Mesenchymal stem cell (in vitro differentiated cells and primary cell): ENCODE data around the gene RTN1.
"Not testable (repeated sequence)": the region's sequence is repeated elsewhere in the genome, so short reads cannot be mapped to it uniquely, and the experiment has no call there.

Experiments
- DNase-seq: peaks from one replicate; pipeline ENCODE4 v3.0.0-alpha.2; 2013
- H2AFZ ChIP-seq: one replicate; pipeline ENCODE4 v1.6.1; 2013; ENCODE audit warnings: low read depth, mild to moderate bottlenecking, control low read depth, inconsistent platforms, low read length, moderate library complexity
- H2AK5ac ChIP-seq: 2 replicates; pipeline ENCODE4 v1.6.1; 2013; ENCODE audit warnings: low read length, moderate library complexity, mild to moderate bottlenecking, inconsistent platforms; ENCODE audit not compliant: severe bottlenecking
- H2BK120ac ChIP-seq: one replicate; pipeline ENCODE4 v1.6.1; 2013; ENCODE audit warnings: low read depth, mild to moderate bottlenecking, inconsistent platforms, low read length, moderate library complexity
- H2BK12ac ChIP-seq, 2 experiments: one replicate each; pipeline ENCODE4 v1.6.1; 2013; ENCODE audit warnings: inconsistent platforms in 2 of 2, low read length in 2 of 2, mild to moderate bottlenecking in 2 of 2, moderate library complexity in 2 of 2, control low read depth in 1 of 2
- H2BK15ac ChIP-seq: one replicate; pipeline ENCODE4 v1.6.1; 2013; ENCODE audit warnings: mild to moderate bottlenecking, low read depth, inconsistent platforms; ENCODE audit not compliant: poor library complexity, severe bottlenecking
- H2BK5ac ChIP-seq: 2 replicates; pipeline ENCODE4 v1.6.1; 2013; ENCODE audit warnings: low read depth, mild to moderate bottlenecking, low read length, control low read depth, inconsistent platforms; ENCODE audit not compliant: poor library complexity, severe bottlenecking
- H3K14ac ChIP-seq, 2 experiments: one replicate each; pipeline ENCODE4 v1.6.1; 2013; ENCODE audit warnings: inconsistent platforms in 2 of 2, low read length in 2 of 2, control low read depth in 1 of 2, mild to moderate bottlenecking in 1 of 2, moderate library complexity in 1 of 2
- H3K18ac ChIP-seq, 2 experiments: one replicate each; pipeline ENCODE4 v1.6.1; 2013; ENCODE audit warnings: inconsistent platforms in 2 of 2, low read length in 2 of 2, control low read depth in 1 of 2, low read depth in 1 of 2, mild to moderate bottlenecking in 1 of 2
- H3K23ac ChIP-seq, 2 experiments: one replicate each; pipeline ENCODE4 v1.6.1; 2013; ENCODE audit warnings: inconsistent platforms in 2 of 2, low read length in 2 of 2, mild to moderate bottlenecking in 2 of 2, moderate library complexity in 2 of 2, control low read depth in 1 of 2
- H3K27ac ChIP-seq: 2 replicates; pipeline ENCODE4 v1.5.1; 2013; ENCODE audit warnings: mild to moderate bottlenecking, moderate library complexity, low read length, control low read depth, inconsistent platforms; ENCODE audit not compliant: poor library complexity, severe bottlenecking
- H3K27me3 ChIP-seq, 2 experiments: 2 replicates each; pipeline versions ENCODE4 v1.6.1 to v1.7.0; 2013; ENCODE audit warnings: low read length in 2 of 2, mild to moderate bottlenecking in 2 of 2, moderate library complexity in 2 of 2, control low read depth in 1 of 2, inconsistent platforms in 1 of 2; ENCODE audit not compliant: control insufficient read depth in 1 of 2, insufficient read depth in 1 of 2
- H3K36me3 ChIP-seq, 2 experiments: 2 replicates each; pipeline versions ENCODE4 v1.6.1 to v1.7.0; 2013; ENCODE audit warnings: low read length in 2 of 2, control low read depth in 1 of 2, inconsistent platforms in 1 of 2, low read depth in 1 of 2, mild to moderate bottlenecking in 1 of 2; ENCODE audit not compliant: insufficient read depth in 2 of 2, control insufficient read depth in 1 of 2
- H3K4ac ChIP-seq, 2 experiments: one replicate each; pipeline ENCODE4 v1.6.1; 2013; ENCODE audit warnings: inconsistent platforms in 2 of 2, low read length in 2 of 2, mild to moderate bottlenecking in 2 of 2, moderate library complexity in 2 of 2, control low read depth in 1 of 2, low read depth in 1 of 2
- H3K4me1 ChIP-seq: 2 replicates; pipeline ENCODE4 v1.6.1; 2013; ENCODE audit warnings: low read depth, low read length, control low read depth; ENCODE audit not compliant: control insufficient read depth, insufficient read depth
- H3K4me2 ChIP-seq: 2 replicates; pipeline ENCODE4 v1.6.1; 2013; ENCODE audit warnings: low read length, mild to moderate bottlenecking, inconsistent platforms; ENCODE audit not compliant: poor library complexity, severe bottlenecking
- H3K4me3 ChIP-seq, 2 experiments: 2 replicates each; pipeline versions ENCODE4 v1.5.1 to v1.7.0; 2013; ENCODE audit warnings: low read length in 2 of 2, mild to moderate bottlenecking in 2 of 2, control low read depth in 1 of 2, low read depth in 1 of 2; ENCODE audit not compliant: insufficient read depth in 1 of 2
- H3K79me1 ChIP-seq: replicated peaks from 2 replicates; pipeline ENCODE4 v1.6.1; 2013; ENCODE audit warnings: mild to moderate bottlenecking, control low read depth, low read length, inconsistent platforms; ENCODE audit not compliant: poor library complexity, severe bottlenecking
- H3K9ac ChIP-seq: 2 replicates; pipeline ENCODE4 v1.7.0; 2013; ENCODE audit warnings: mild to moderate bottlenecking, low read length, moderate library complexity
- H3K9me3 ChIP-seq: 2 replicates; pipeline ENCODE4 v1.7.0; 2013; ENCODE audit warnings: mild to moderate bottlenecking, low read length; ENCODE audit not compliant: control insufficient read depth
- H4K8ac ChIP-seq: one replicate; pipeline ENCODE4 v1.6.1; 2013; ENCODE audit warnings: inconsistent platforms, mild to moderate bottlenecking, low read length, moderate library complexity
- H4K91ac ChIP-seq: one replicate; pipeline ENCODE4 v1.6.1; 2013; ENCODE audit warnings: mild to moderate bottlenecking, low read length, inconsistent platforms
- WGBS: methylation state at CpG from one replicate; pipeline ENCODE4 v1.1.7; 2013; ENCODE audit warnings: mixed read lengths; 5-methylcytosine and 5-hydroxymethylcytosine counted together

The RTN1 gene

DNA sequence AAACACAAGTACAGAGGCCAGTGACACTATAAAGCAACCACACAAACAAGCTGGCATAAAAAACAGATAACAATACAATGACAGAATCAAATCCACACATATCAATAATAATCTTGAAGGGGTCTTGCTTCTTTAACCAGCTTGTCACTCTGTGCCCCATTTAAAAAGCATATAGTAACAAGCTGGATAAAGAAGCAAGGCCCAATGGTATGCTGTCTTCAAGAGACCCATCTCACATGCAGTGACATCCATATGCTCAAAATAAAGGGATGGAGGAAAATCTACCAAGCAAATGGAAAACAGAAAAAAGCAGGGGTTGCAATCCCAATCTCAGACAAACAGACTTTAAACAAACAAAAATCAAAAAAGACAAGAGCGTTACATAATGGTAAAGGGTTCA is 223.7 kb downstream of the RTN1 start:
- H3K4me3 ChIP-seq, H3K4me1 ChIP-seq, H2BK15ac ChIP-seq, H2BK12ac ChIP-seq, H2AFZ ChIP-seq, H3K27me3 ChIP-seq, H3K18ac ChIP-seq, H3K79me1 ChIP-seq, H3K36me3 ChIP-seq, H2BK120ac ChIP-seq, H3K23ac ChIP-seq, H3K9ac ChIP-seq, H3K4ac ChIP-seq, H3K14ac ChIP-seq, H2BK5ac ChIP-seq, DNase-seq, H4K8ac ChIP-seq, H3K27ac ChIP-seq, H3K4me2 ChIP-seq, H2AK5ac ChIP-seq, H4K91ac ChIP-seq: not testable (repeated sequence)
- H3K9me3 ChIP-seq = peaks cover 51% of the 10 kb centered on the region
- WGBS = 73% methylated on average over 1 of the region's 1 CpG

DNA sequence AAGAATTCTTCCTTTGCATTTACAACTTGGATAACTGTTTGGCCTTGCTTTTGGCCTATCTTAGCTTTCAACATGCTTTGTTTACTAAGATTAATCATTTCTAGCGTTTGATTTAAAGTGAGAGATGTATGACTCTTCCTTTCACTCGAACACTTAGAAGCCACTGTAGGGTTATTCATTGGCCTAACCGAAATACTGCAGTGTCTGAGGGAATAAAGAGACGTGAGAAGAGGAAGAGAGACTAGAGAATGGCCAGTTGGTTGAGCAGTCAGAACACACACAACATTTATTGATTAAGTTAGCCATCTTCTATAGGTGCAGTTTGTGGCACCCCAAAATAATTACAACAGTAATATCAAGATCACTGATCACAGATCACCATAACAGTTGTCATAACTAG is 231.7 kb downstream of the RTN1 start:
- H3K9me3 ChIP-seq = peaks cover 11% of the 10 kb centered on the region

DNA sequence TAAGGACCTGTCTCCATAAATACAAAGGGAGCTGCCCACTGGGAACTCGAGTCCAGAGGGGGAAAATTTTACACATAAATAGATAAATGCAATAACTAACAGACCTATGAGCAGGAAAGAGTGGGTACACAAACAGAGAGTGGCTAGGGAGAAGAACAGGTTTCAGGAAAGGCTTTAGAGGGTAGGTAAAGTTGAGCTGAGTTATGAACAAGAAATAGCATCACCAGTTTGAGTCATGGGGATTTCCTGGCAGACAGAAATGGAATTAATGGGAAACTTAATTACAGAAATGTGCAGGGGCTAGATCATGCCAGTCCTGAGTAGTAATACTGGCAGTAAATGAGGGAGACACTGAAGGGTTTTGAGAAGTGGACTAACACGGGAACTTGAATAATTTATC is 236.0 kb downstream of the RTN1 start:
- no peaks in the 10 kb centered on the region for H3K79me1 ChIP-seq
- H3K9me3 ChIP-seq = peaks cover 3% of the 10 kb centered on the region
- no CpG with 5 or more reads among the region's 2 CpGs for WGBS
- H4K8ac ChIP-seq = no peak overlapping the region
- DNase-seq = no peak
- H2BK5ac ChIP-seq = no peak overlapping the region
- H4K91ac ChIP-seq = no peak overlapping the region
- no peak overlapping the region for H3K4me3 ChIP-seq
- H2BK15ac ChIP-seq = no peak overlapping the region
- H3K9ac ChIP-seq = no peak overlapping the region
- H3K36me3 ChIP-seq = peaks cover 0 to 2% of the 10 kb centered on the region in 2 experiments
- H3K18ac ChIP-seq = no peak overlapping the region
- no peak overlapping the region for H3K4ac ChIP-seq
- H3K14ac ChIP-seq = no peak overlapping the region
- no peak overlapping the region for H3K4me2 ChIP-seq
- H2BK120ac ChIP-seq = no peak overlapping the region
- no peak overlapping the region for H2AFZ ChIP-seq
- H3K27me3 ChIP-seq = peaks cover 25 to 27% of the 10 kb centered on the region in 2 experiments
- H3K27ac ChIP-seq = no peak overlapping the region
- peaks cover 6% of the 10 kb centered on the region for H3K4me1 ChIP-seq
- H2AK5ac ChIP-seq = no peak overlapping the region
- H2BK12ac ChIP-seq = no peak overlapping the region
- H3K23ac ChIP-seq = no peak overlapping the region

More for the DNA sequence above, 231.7 kb downstream of the RTN1 start:
- Histone ChIP-seq H3K27me3 (no peaks in the 10 kb centered on the region), H3K36me3 (no peaks in the 10 kb centered on the region), H4K8ac (no peak overlapping the region), H3K4me3 (no peak overlapping the region), H3K23ac (no peak overlapping the region), H3K18ac (no peak overlapping the region), H3K4me1 (no peaks in the 10 kb centered on the region), H2AFZ (no peak overlapping the region), H2BK120ac (no peak overlapping the region), H3K79me1 (no peaks in the 10 kb centered on the region), H3K4me2 (no peak overlapping the region), H2BK15ac (no peak overlapping the region), H4K91ac (no peak overlapping the region), H3K14ac (no peak overlapping the region), H3K27ac (no peak overlapping the region), H3K4ac (no peak overlapping the region), H2BK12ac (no peak overlapping the region), H2AK5ac (no peak overlapping the region), H2BK5ac (no peak overlapping the region), H3K9ac (no peak overlapping the region)
- WGBS = 82% methylated on average over 2 of the region's 4 CpGs
- DNase-seq = no peak

DNA sequence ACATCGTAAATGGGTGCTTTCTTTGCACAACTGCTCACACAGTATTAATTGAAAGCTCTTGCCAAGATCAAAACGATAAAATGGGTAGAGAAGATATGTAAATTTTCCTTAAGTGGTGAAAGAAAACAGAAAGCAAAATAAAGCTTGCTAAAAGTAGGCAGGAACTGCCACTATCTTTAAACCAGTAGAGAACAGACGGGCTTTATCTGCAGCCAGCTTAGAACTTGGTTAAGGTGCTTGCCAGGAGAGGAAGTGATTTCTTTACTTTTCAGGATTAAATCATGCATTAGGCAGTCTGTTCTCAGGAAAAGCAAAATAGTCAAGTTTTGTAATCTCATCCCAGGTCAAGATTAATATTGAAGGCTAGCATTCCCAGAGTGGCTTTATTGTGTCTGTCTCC is 237.1 kb downstream of the RTN1 start:
- Histone ChIP-seq H3K36me3 (peaks cover 0 to 2% of the 10 kb centered on the region in 2 experiments), H3K4me1 (peaks cover 6% of the 10 kb centered on the region), H3K4me3 (no peak overlapping the region), H2BK12ac (no peak overlapping the region), H3K23ac (no peak overlapping the region), H3K4me2 (no peak overlapping the region), H3K4ac (no peak overlapping the region), H2BK5ac (no peak overlapping the region), H2BK120ac (no peak overlapping the region), H2AK5ac (no peak overlapping the region), H3K14ac (no peak overlapping the region), H3K27me3 (peaks cover 34 to 37% of the 10 kb centered on the region in 2 experiments), H3K27ac (no peak overlapping the region), H3K9me3 (peaks cover 3% of the 10 kb centered on the region), H3K9ac (no peak overlapping the region), H4K8ac (no peak overlapping the region), H2AFZ (no peak overlapping the region), H3K18ac (no peak overlapping the region), H2BK15ac (no peak overlapping the region), H4K91ac (no peak overlapping the region), H3K79me1 (no peaks in the 10 kb centered on the region)
- DNase-seq = no peak
- 79% methylated on average over 3 of the region's 3 CpGs for WGBS
